Measurements from ENCODE around the gene SETBP1.

SETBP1 gene

GRCh38 chr18:44759925-44760342, 79.2 kb downstream of the SETBP1 start:
- no peak for DNase-seq (ENCODE audit: low read depth in 2 of 2)

DNA sequence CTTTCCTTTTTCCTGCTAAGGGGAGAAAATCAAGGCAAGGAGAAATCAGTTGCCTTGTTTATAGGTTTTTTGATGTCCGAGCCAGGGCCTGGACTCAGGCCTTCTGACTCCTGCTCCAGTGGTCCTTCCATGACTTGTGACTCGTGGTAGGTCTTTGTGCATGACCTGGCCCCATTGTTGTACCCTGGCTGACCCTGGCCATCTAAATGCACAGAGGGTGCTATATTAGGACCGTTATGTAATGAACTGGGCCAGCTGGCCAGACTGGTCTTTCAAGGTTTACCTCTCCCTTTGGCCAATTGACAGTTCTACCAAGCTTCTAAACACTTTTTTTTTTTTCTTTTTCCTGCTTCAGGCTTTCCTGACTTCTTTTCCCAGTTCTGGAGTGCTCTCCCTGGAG, 81.1 kb downstream of the SETBP1 start:
- no peak for DNase-seq (ENCODE audit: low read depth in 2 of 2)

GRCh38 chr18:44763327-44763726, 82.6 kb downstream of the SETBP1 start:
- DNase-seq (ENCODE audit: low read depth in 2 of 2), result no peak

DNA sequence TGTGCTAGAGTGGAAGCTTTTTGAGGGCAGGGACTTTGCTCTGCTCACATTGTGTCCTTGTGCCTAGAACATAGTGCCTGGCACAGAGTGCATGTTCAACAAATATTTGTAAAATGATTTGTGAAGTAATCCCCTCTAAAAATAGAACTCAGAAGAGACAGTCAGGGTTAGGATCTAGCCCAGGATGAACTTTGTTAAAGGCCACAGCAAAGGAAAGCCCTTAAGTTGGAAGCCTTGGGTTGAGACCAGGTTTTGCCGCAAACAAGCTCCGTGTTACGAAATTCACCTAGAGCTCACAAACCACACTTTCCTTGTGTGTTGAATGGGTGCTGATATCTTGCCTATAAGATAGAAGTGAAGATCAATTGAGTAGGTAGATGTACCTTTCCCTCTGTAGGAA, 84.2 kb downstream of the SETBP1 start:
- no peak for DNase-seq (ENCODE audit: low read depth in 2 of 2)

DNA sequence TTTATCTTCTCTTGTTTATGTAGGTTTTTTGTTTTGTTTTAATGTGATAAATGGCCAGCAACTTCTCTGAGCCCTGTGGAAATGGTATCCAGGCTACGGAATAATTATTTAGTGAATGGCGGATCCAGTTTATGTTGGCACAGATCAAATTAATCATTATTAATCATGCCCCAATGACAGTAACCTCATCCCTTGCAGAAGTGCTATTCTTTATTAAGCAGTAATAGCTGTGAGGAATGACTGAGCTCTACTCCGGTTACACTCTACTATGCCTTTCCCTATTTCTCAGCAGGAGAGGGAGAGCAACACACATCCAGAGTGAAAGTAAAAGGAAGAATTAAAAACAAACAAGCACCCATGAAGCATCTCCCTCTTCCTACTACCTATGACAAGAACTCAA, 84.8 kb downstream of the SETBP1 start:
- no peak for DNase-seq (ENCODE audit: low read depth in 2 of 2)

DNA sequence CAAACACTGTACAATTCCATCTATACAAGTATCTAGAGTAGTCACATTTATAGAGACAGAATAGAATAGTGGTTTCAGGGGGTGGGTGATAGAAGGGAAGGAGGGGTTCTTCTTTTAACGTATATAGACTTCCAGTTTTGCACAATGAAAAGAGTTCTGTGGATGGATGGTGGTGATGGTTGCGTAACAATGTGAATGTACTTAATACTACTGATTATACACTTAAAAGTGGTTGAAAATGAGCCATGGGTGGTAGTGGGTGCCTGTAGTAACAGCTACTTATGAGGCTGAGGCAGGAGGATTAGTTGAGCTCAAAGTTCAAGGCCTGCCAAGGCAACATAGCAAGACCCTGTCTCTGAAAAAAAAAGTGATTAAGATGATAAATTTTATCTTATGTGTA, 85.8 kb downstream of the SETBP1 start:
- no peak for DNase-seq (ENCODE audit: low read depth in 2 of 2)

- no peak for DNase-seq (ENCODE audit: low read depth in 2 of 2)
These were observed 87.1 kb downstream of the SETBP1 start for GRCh38 chr18:44767807-44768206.

DNA sequence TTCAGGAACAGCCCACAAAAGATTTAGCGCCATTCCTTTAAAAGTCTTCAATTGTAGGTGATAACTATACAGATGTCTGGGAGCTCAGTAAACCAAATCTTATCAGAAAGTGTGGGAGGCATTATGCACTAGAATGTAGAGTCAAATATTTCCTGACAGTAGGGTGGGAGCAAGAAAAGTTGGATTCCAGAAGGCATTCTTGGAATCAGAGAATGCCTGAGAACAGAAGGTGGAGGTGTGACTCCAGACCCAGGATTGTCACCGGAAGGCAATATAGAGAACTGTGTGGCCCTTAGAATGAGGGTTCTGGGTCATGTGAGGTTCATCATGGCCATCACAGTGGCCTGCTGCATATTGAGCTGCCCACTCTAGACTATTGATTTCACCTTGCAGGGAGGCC, 90.0 kb downstream of the SETBP1 start:
- no peak for DNase-seq (ENCODE audit: low read depth in 2 of 2)

DNA sequence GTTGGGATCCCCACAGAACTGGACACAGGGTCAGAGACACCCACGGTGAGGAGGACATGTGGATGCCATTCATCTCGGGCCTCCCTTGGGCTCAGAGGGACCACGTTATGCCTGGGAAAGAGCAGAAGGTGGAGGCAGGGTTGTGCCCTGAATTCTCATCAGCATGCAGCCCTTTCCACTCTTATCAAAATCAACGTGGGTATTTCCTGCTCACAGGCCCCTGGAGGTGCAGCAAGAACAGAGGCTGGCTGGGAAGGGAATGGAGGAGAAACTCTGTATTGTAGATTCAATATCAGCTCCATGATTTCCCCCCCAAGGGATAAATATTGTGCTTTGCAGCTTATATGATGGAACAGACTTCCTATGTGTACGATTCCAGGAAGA, 90.9 kb downstream of the SETBP1 start:
- no peak for DNase-seq (ENCODE audit: low read depth in 2 of 2)

GRCh38 chr18:44771956-44772917, 91.5 kb downstream of the SETBP1 start:
- DNase-seq (ENCODE audit: low read depth in 2 of 2), result no peak

GRCh38 chr18:44773640-44774155, 93.0 kb downstream of the SETBP1 start:
- no peak for DNase-seq (ENCODE audit: low read depth in 2 of 2)

- DNase-seq (ENCODE audit: low read depth in 2 of 2), result no peak
These were observed 93.5 kb downstream of the SETBP1 start for GRCh38 chr18:44774191-44774590.

GRCh38 chr18:44777457-44778192, 96.9 kb downstream of the SETBP1 start:
- DNase-seq (ENCODE audit: low read depth in 2 of 2), result no peak

GRCh38 chr18:44778788-44779187, 98.1 kb downstream of the SETBP1 start:
- DNase-seq (ENCODE audit: low read depth in 2 of 2), result no peak

GRCh38 chr18:44779753-44780292, 99.1 kb downstream of the SETBP1 start:
- no peak for DNase-seq (ENCODE audit: low read depth in 2 of 2)

DNA sequence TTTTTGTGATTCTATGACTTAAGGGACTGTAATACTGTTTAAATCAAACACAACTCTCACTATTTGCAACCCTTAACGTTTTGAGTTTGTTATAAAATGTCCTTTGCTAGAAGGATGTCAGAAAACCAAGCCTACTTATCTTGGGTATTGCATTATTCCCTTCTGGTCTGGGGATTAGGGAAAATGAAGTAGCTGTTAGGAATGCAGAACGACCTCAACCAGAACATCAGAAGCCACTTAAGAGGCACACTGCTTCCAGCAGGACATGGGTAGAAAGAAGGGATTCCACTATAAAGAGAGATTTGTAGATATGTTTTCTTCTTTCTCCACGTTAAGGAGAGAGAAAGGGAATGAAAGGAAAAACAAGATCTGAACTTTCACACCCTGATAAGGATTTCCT, 101.2 kb downstream of the SETBP1 start:
- no peak for DNase-seq (ENCODE audit: low read depth in 2 of 2)

- no peak for DNase-seq (ENCODE audit: low read depth in 2 of 2)
These were observed 101.9 kb downstream of the SETBP1 start for GRCh38 chr18:44782617-44783016.

DNA sequence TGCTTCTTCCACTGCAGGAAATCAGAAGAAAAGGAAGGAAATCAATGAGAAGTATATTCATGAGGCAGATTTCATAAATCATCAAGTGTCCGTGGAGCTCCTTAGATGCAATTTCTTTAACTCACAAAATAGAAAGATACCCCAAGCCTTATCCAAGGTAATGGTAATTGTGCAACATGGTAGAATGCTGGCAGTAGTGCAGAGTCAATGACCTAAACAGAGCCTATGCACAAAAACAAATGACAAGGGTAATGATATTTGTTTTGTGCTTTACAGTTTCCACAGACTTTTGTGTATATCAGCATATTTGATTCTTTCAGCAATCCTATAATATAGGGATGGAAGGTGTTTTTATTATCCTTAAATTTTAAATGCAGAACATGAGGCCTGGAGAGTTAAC, 102.7 kb downstream of the SETBP1 start:
- no peak for DNase-seq (ENCODE audit: low read depth in 2 of 2)

DNA sequence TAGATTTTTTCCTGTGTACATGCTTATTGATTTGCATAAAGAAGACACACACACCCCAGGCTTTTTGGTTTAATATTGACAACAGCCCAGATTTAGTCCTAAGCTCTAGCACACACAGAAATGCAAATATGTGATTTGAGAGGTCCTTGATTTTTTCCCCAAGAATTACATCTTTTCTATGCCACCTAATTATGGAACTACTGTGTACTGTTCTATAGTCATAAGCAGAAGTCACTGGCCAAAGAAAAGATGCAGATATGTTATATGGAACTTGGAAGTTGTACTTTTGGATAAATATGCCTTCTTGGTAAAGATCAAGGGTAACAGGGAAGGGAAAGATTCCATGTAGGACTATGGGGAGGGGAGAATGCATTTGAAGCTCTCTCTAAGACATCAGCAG, 105.6 kb downstream of the SETBP1 start:
- no peak for DNase-seq (ENCODE audit: low read depth in 2 of 2)

GRCh38 chr18:44786688-44787087, 106.0 kb downstream of the SETBP1 start:
- DNase-seq (ENCODE audit: low read depth in 2 of 2), result no peak

DNA sequence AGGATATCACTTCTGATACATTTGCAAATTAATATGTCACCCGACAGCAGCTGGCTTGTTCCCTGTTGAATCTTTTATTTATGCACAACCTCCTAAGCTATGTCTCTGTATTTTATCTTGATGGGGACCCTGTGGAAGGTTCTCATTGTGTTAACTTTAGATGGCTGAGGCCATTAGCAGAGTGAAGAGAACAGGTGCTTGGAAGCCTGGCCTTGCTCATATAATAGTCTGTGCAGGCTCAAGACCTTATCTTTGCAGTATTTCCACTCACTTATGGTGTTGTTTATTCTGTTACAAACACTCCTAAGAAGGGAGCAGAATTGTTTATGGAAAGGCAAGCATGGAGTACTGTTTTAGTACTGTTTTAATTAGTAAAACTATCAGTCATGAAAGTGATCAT, 107.6 kb downstream of the SETBP1 start:
- no peak for DNase-seq (ENCODE audit: low read depth in 2 of 2)

GRCh38 chr18:44789710-44790109, 109.0 kb downstream of the SETBP1 start:
- no peak for DNase-seq (ENCODE audit: low read depth in 2 of 2)

GRCh38 chr18:44790860-44791259, 110.2 kb downstream of the SETBP1 start:
- DNase-seq (ENCODE audit: low read depth in 2 of 2), result no peak
